Hepatocyte (in vitro differentiated cells): ENCODE results near the gene ZBTB20. TPM values are rescaled to one million over a fixed set of nuclear protein-coding genes. Genes with fewer than 3 reads are reported as not detected.

Experiments used
- DNase-seq: peaks from one replicate; pipeline ENCODE4 v3.0.0-alpha.2; 2016; ENCODE audit warnings: low spot score
- H2AFZ ChIP-seq: fragments of 200-600 bp; sonication (generic); 2 replicates; pipeline ENCODE4 v1.6.0; 2016; ENCODE audit warnings: antibody characterized with exemption, mild to moderate bottlenecking
- H3K27ac ChIP-seq: fragments of 200-600 bp; sonication (generic); 2 replicates; pipeline ENCODE4 v1.5.1; 2016; ENCODE audit warnings: mild to moderate bottlenecking
- H3K27me3 ChIP-seq: fragments of 200-600 bp; sonication (generic); 2 replicates; pipeline ENCODE4 v1.6.1; 2016
- H3K36me3 ChIP-seq: fragments of 200-600 bp; sonication (generic); replicated peaks from 2 replicates; pipeline ENCODE4 v1.5.1; 2016; ENCODE audit warnings: low read depth; ENCODE audit not compliant: insufficient read depth
- H3K4me1 ChIP-seq: fragments of 200-600 bp; sonication (generic); 2 replicates; pipeline ENCODE4 v1.5.1; 2016; ENCODE audit warnings: mild to moderate bottlenecking, moderate library complexity; ENCODE audit not compliant: insufficient read depth
- H3K4me2 ChIP-seq: fragments of 200-600 bp; sonication (generic); 2 replicates; pipeline ENCODE4 v1.6.0; 2016
- H3K4me3 ChIP-seq: fragments of 200-600 bp; sonication (generic); 2 replicates; pipeline ENCODE4 v1.5.1; 2016; ENCODE audit warnings: mild to moderate bottlenecking
- H3K79me2 ChIP-seq: fragments of 200-600 bp; sonication (generic); 2 replicates; pipeline ENCODE4 v1.6.0; 2017; ENCODE audit warnings: mild to moderate bottlenecking
- H3K9me2 ChIP-seq: fragments of 200-600 bp; sonication (generic); replicated peaks from 2 replicates; pipeline ENCODE4 v1.6.0; 2017; ENCODE audit warnings: mild to moderate bottlenecking; ENCODE audit not compliant: insufficient read depth
- H3K9me3 ChIP-seq: fragments of 200-600 bp; sonication (generic); 2 replicates; pipeline ENCODE4 v1.5.1; 2016; ENCODE audit warnings: low read depth, mild to moderate bottlenecking
- H4K20me1 ChIP-seq: fragments of 200-600 bp; sonication (generic); 2 replicates; pipeline ENCODE4 v1.6.0; 2016; ENCODE audit warnings: mild to moderate bottlenecking; ENCODE audit not compliant: insufficient read depth, poor library complexity, severe bottlenecking
- EZH2 ChIP-seq: fragments of 200-600 bp; sonication (generic); IDR thresholded peaks from 2 replicates; pipeline ENCODE4 v1.6.1; 2016; ENCODE audit warnings: antibody characterized with exemption, mild to moderate bottlenecking, borderline replicate concordance
- EZH2phosphoT487 ChIP-seq: fragments of 200-600 bp; sonication (generic); IDR thresholded peaks from one replicate; pipeline ENCODE4 v1.6.1; 2018; ENCODE audit warnings: antibody characterized with exemption, mild to moderate bottlenecking, low read depth, moderate library complexity; ENCODE audit not compliant: unreplicated experiment, severe bottlenecking
- WGBS: methylation state at CpG from one replicate; pipeline ENCODE4 v1.1.6; 2016; ENCODE audit warnings: low lambda C conversion rate; ENCODE audit errors: missing lambda C conversion rate; 5-methylcytosine and 5-hydroxymethylcytosine counted together
- polyA plus RNA-seq: library from polyadenylated mRNA; unstranded; fragments of >200 nt; fragmentation: Nextera tagmentation; extraction: Ambion mirVana; gene quantifications from 2 replicates; pipeline ENCODE4 v1.2.1, GENCODE V29; 2016
- total RNA-seq: library from RNA; depleted of rRNA; stranded (reverse); fragments of >200 nt; gene quantifications from 2 replicates; pipeline ENCODE4 v1.2.3, GENCODE V29; 2014
- TF ChIP-seq, protein P1 (sequence below): fragments of 200-600 bp; sonication (generic); IDR thresholded peaks from 2 replicates; pipeline ENCODE4 v1.5.1; 2016; ENCODE audit warnings: antibody characterized with exemption, mild to moderate bottlenecking; ENCODE audit not compliant: poor library complexity

ZBTB20 gene
- total and polyA plus RNA-seq, 2 experiments from 2014 or later = 25.8 to 28.0 TPM

DNA sequence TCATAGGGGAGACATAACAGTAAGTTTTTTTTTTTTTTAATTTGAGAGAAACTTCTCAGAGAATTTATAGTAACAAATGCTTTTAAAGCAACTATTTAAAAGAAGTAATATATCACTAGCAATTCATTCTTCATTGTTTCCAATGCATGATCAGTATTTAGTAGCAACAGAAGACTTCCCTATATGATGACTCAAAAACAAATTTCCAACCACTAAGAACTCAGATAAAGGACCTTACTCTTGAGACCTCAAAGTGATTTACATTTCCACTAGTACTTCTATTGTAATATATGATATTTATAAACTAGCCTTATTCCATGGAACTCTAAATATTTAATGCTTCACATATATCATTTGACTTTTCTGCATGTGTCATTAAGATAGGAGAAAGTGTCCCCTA is 356.3 kb downstream of the ZBTB20 start:
- Histone ChIP-seq H3K4me3 (no peak overlapping the region), H4K20me1 (no peaks in the 10 kb centered on the region), H3K9me2 (no peaks in the 10 kb centered on the region), H3K27ac (no peak overlapping the region), H3K4me2 (no peak overlapping the region), H3K36me3 (no peaks in the 10 kb centered on the region), H3K9me3 (no peaks in the 10 kb centered on the region), H3K27me3 (no peaks in the 10 kb centered on the region), H2AFZ (no peak overlapping the region), H3K79me2 (no peaks in the 10 kb centered on the region), H3K4me1 (no peaks in the 10 kb centered on the region)
- TF ChIP-seq EZH2 = no peak
- TF ChIP-seq EZH2phosphoT487 = no peak
- TF ChIP-seq, protein P1, sequence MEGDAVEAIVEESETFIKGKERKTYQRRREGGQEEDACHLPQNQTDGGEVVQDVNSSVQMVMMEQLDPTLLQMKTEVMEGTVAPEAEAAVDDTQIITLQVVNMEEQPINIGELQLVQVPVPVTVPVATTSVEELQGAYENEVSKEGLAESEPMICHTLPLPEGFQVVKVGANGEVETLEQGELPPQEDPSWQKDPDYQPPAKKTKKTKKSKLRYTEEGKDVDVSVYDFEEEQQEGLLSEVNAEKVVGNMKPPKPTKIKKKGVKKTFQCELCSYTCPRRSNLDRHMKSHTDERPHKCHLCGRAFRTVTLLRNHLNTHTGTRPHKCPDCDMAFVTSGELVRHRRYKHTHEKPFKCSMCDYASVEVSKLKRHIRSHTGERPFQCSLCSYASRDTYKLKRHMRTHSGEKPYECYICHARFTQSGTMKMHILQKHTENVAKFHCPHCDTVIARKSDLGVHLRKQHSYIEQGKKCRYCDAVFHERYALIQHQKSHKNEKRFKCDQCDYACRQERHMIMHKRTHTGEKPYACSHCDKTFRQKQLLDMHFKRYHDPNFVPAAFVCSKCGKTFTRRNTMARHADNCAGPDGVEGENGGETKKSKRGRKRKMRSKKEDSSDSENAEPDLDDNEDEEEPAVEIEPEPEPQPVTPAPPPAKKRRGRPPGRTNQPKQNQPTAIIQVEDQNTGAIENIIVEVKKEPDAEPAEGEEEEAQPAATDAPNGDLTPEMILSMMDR = no peak
- no peak for DNase-seq

GRCh38 chr3:114789803-114790202 is 357.3 kb downstream of the ZBTB20 start:
- H3K4me3 ChIP-seq = no peak overlapping the region
- H3K79me2 ChIP-seq = no peaks in the 10 kb centered on the region
- TF ChIP-seq EZH2 (no peak), EZH2phosphoT487 (no peak)
- TF ChIP-seq, protein P1 = no peak
- no peaks in the 10 kb centered on the region for H4K20me1 ChIP-seq
- 35% methylated on average over 1 of the region's 1 CpG for WGBS
- H3K4me2 ChIP-seq = no peak overlapping the region
- no peak for DNase-seq
- H3K4me1 ChIP-seq = no peaks in the 10 kb centered on the region
- H3K27me3 ChIP-seq = no peaks in the 10 kb centered on the region
- H3K9me3 ChIP-seq = no peaks in the 10 kb centered on the region
- no peaks in the 10 kb centered on the region for H3K9me2 ChIP-seq
- no peak overlapping the region for H3K27ac ChIP-seq
- H2AFZ ChIP-seq = no peak overlapping the region
- H3K36me3 ChIP-seq = no peaks in the 10 kb centered on the region

GRCh38 chr3:114775395-114775794 is 371.7 kb downstream of the ZBTB20 start:
- no peak overlapping the region for H3K4me3 ChIP-seq
- H3K27me3 ChIP-seq = no peaks in the 10 kb centered on the region
- H3K9me3 ChIP-seq = no peaks in the 10 kb centered on the region
- H4K20me1 ChIP-seq = no peaks in the 10 kb centered on the region
- no peak overlapping the region for H3K27ac ChIP-seq
- TF ChIP-seq, protein P1 = no peak
- TF ChIP-seq EZH2 (no peak), EZH2phosphoT487 (no peak)
- no peaks in the 10 kb centered on the region for H3K79me2 ChIP-seq
- H3K4me1 ChIP-seq = no peaks in the 10 kb centered on the region
- H2AFZ ChIP-seq = no peak overlapping the region
- DNase-seq = no peak
- no peaks in the 10 kb centered on the region for H3K36me3 ChIP-seq
- no peaks in the 10 kb centered on the region for H3K9me2 ChIP-seq
- H3K4me2 ChIP-seq = no peak overlapping the region
- WGBS = 45% methylated on average over 2 of the region's 2 CpGs

GRCh38 chr3:114770874-114771273 is 376.2 kb downstream of the ZBTB20 start:
- H3K36me3 ChIP-seq = no peaks in the 10 kb centered on the region
- TF ChIP-seq, protein P1 = no peak
- TF ChIP-seq EZH2 = no peak
- no peak for TF ChIP-seq EZH2phosphoT487
- no peaks in the 10 kb centered on the region for H3K9me3 ChIP-seq
- H2AFZ ChIP-seq = no peak overlapping the region
- H3K4me3 ChIP-seq = no peak overlapping the region
- H3K4me1 ChIP-seq = no peaks in the 10 kb centered on the region
- 88% methylated on average over 2 of the region's 2 CpGs for WGBS
- no peaks in the 10 kb centered on the region for H3K9me2 ChIP-seq
- no peaks in the 10 kb centered on the region for H3K79me2 ChIP-seq
- no peaks in the 10 kb centered on the region for H4K20me1 ChIP-seq
- no peak overlapping the region for H3K4me2 ChIP-seq
- H3K27ac ChIP-seq = no peak overlapping the region
- DNase-seq = no peak
- H3K27me3 ChIP-seq = no peaks in the 10 kb centered on the region
